ENCODE measurements around the gene PARP15. TPM values are rescaled to one million over a fixed set of nuclear protein-coding genes. Genes with fewer than 3 reads are reported as not detected.

Gene PARP15
- total RNA-seq, 2 donors from 2014 or later, result 0.74 to 1.1 TPM

- intact Hi-C loops (cut with DNase I), result no loop called here
- DNase-seq, result no peak
- no peak for TF ChIP-seq CTCF (IDR thresholded peaks at IDR 0.05)
These were observed 83.0 kb downstream of the PARP15 start for GRCh38 chr3:122660297-122660974.

GRCh38 chr3:122661633-122662032, 84.2 kb downstream of the PARP15 start:
- no peak overlapping the region for H3K4me3 ChIP-seq
- H3K27me3 ChIP-seq, result no peaks in the 10 kb centered on the region
- intact Hi-C loops (cut with DNase I), result no loop called here
- no peak for DNase-seq
- no peaks in the 10 kb centered on the region for H3K9me3 ChIP-seq
- no peak overlapping the region for H3K9ac ChIP-seq (ENCODE audit: low read depth in 2 of 2, low read length in 2 of 2)
- no peaks in the 10 kb centered on the region for H3K4me1 ChIP-seq
- TF ChIP-seq CTCF (IDR thresholded peaks at IDR 0.05), result no peak
- H3K36me3 ChIP-seq, result no peaks in the 10 kb centered on the region
- no peak overlapping the region for H3K27ac ChIP-seq

More at GRCh38 chr3:122660297-122660974, 83.0 kb downstream of the PARP15 start:
- H3K27ac ChIP-seq, result no peak overlapping the region
- no peaks in the 10 kb centered on the region for H3K36me3 ChIP-seq
- H3K9ac ChIP-seq (ENCODE audit: low read depth in 2 of 2, low read length in 2 of 2), result no peak overlapping the region
- no peaks in the 10 kb centered on the region for H3K27me3 ChIP-seq
- no peaks in the 10 kb centered on the region for H3K9me3 ChIP-seq
- H3K4me1 ChIP-seq, result no peaks in the 10 kb centered on the region
- no peak overlapping the region for H3K4me3 ChIP-seq

GRCh38 chr3:122662505-122662904, 85.1 kb downstream of the PARP15 start:
- Histone ChIP-seq H3K4me1 (no peaks in the 10 kb centered on the region), H3K27ac (no peak overlapping the region), H3K4me3 (no peak overlapping the region), H3K9ac (ENCODE audit: low read depth in 2 of 2, low read length in 2 of 2) (no peak overlapping the region), H3K27me3 (no peaks in the 10 kb centered on the region), H3K36me3 (no peaks in the 10 kb centered on the region), H3K9me3 (no peaks in the 10 kb centered on the region)
- intact Hi-C loops (cut with DNase I), result no loop called here
- no peak for DNase-seq
- no peak for TF ChIP-seq CTCF (IDR thresholded peaks at IDR 0.05)

GRCh38 chr3:122665226-122665786, 87.9 kb downstream of the PARP15 start:
- TF ChIP-seq CTCF (IDR thresholded peaks at IDR 0.05), result no peak
- Histone ChIP-seq H3K27me3 (no peaks in the 10 kb centered on the region), H3K27ac (no peak overlapping the region), H3K36me3 (no peaks in the 10 kb centered on the region), H3K4me3 (no peak overlapping the region), H3K9ac (ENCODE audit: low read depth in 2 of 2, low read length in 2 of 2) (no peak overlapping the region), H3K9me3 (no peaks in the 10 kb centered on the region), H3K4me1 (no peaks in the 10 kb centered on the region)
- no peak for DNase-seq
- intact Hi-C loops (cut with DNase I), result no loop called here

- H3K4me3 ChIP-seq, result no peak overlapping the region
- no peak for TF ChIP-seq CTCF (IDR thresholded peaks at IDR 0.05)
- intact Hi-C loops (cut with DNase I), result no loop called here
- no peak overlapping the region for H3K9ac ChIP-seq (ENCODE audit: low read depth in 2 of 2, low read length in 2 of 2)
- H3K27ac ChIP-seq, result no peak overlapping the region
- no peaks in the 10 kb centered on the region for H3K4me1 ChIP-seq
- no peaks in the 10 kb centered on the region for H3K27me3 ChIP-seq
- no peaks in the 10 kb centered on the region for H3K9me3 ChIP-seq
- no peaks in the 10 kb centered on the region for H3K36me3 ChIP-seq
- DNase-seq, result no peak
These were observed 88.4 kb downstream of the PARP15 start for GRCh38 chr3:122665881-122666280.
